Endodermal cell (in vitro differentiated cells): ENCODE data around the gene APOBEC3C. TPM values are rescaled to one million over a fixed set of nuclear protein-coding genes. Genes with fewer than 3 reads are reported as not detected.
"Not testable (repeated sequence)": the region's sequence is repeated elsewhere in the genome, so short reads cannot be mapped to it uniquely, and the experiment has no call there.

Experiments
- DNase-seq: peaks from one replicate; pipeline ENCODE4 v3.0.0-alpha.2; 2017
- H3K27ac ChIP-seq: 2 replicates; pipeline ENCODE4 v1.5.1; 2013; ENCODE audit warnings: mild to moderate bottlenecking, low read depth, low read length, moderate library complexity
- H3K27me3 ChIP-seq: 2 replicates; pipeline ENCODE4 v1.6.1; 2013; ENCODE audit warnings: mild to moderate bottlenecking, low read length, moderate library complexity; ENCODE audit not compliant: insufficient read depth, control insufficient read depth, poor library complexity, severe bottlenecking
- H3K36me3 ChIP-seq: 2 replicates; pipeline ENCODE4 v1.7.0; 2013; ENCODE audit warnings: mild to moderate bottlenecking, low read length, moderate library complexity; ENCODE audit not compliant: control insufficient read depth, insufficient read depth
- H3K4me1 ChIP-seq: one replicate; pipeline ENCODE4 v1.7.0; 2013; ENCODE audit warnings: low read length; ENCODE audit not compliant: control insufficient read depth, insufficient read depth
- H3K4me3 ChIP-seq: 2 replicates; pipeline ENCODE4 v1.5.1; 2013; ENCODE audit warnings: mild to moderate bottlenecking, low read length, moderate library complexity
- H3K9ac ChIP-seq: 2 replicates; pipeline ENCODE4 v1.6.1; 2013; ENCODE audit warnings: mild to moderate bottlenecking, low read length, moderate library complexity; ENCODE audit not compliant: poor library complexity, severe bottlenecking; ENCODE audit errors: extremely low read depth
- H3K9me3 ChIP-seq: 2 replicates; pipeline ENCODE4 v1.6.1; 2013; ENCODE audit warnings: mild to moderate bottlenecking, low read length, moderate library complexity; ENCODE audit not compliant: control insufficient read depth
- H3K27ac Mint-ChIP-seq: 2 replicates; pipeline ENCODE4 v1.8.0; 2020; ENCODE audit warnings: mixed read lengths
- H3K27me3 Mint-ChIP-seq: 2 replicates; pipeline ENCODE4 v1.8.0; 2021; ENCODE audit warnings: mild to moderate bottlenecking, mixed read lengths; ENCODE audit not compliant: insufficient read depth
- H3K36me3 Mint-ChIP-seq: 2 replicates; pipeline ENCODE4 v1.8.0; 2020; ENCODE audit warnings: low read depth, mixed read lengths
- H3K4me1 Mint-ChIP-seq: 2 replicates; pipeline ENCODE4 v1.8.0; 2020; ENCODE audit warnings: mixed read lengths
- H3K4me3 Mint-ChIP-seq: 2 replicates; pipeline ENCODE4 v1.8.0; 2020; ENCODE audit warnings: mild to moderate bottlenecking, moderate library complexity, mixed read lengths
- H3K9me3 Mint-ChIP-seq: 2 replicates; pipeline ENCODE4 v1.8.0; 2020; ENCODE audit warnings: mild to moderate bottlenecking, mixed read lengths
- CTCF ChIP-seq: fragments of 200-600 bp; sonication (generic); conservative IDR thresholded peaks from 2 replicates; pipeline ENCODE4 v1.5.0; 2021; ENCODE audit warnings: antibody characterized with exemption, mild to moderate bottlenecking
- WGBS, 2 experiments: methylation state at CpG; one replicate each; pipeline versions ENCODE4 v1.1.5 to v1.1.7; 2013; ENCODE audit warnings: missing lambda C conversion rate in 2 of 2, mixed read lengths in 1 of 2; ENCODE audit not compliant: insufficient coverage in 1 of 2, insufficient read length in 1 of 2; 5-methylcytosine and 5-hydroxymethylcytosine counted together
- total RNA-seq, 2 donors: library from RNA; stranded (reverse); fragmentation: NEBNext Ultra II Directional in 1 of 2; extraction: Animal tissue kit (Norgen Biotek cat#: 25700) in 1 of 2; gene quantifications; 2 replicates in 1 of 2; 3 replicates in 1 of 2; pipeline ENCODE4 v1.2.1, GENCODE V29; 2021

Gene APOBEC3C
- total RNA-seq, 2 donors from 2014 or later = 26.1 to 27.4 TPM

GRCh38 chr22:38984224-38984623, 29.8 kb upstream of the APOBEC3C start:
- H3K4me3 Mint-ChIP-seq = no peak overlapping the region
- H3K27ac ChIP-seq = no peak overlapping the region
- 96 to 100% methylated on average over 1 to 2 of the region's 2 CpGs for WGBS, 2 experiments
- no peak overlapping the region for H3K9ac ChIP-seq
- H3K4me1 Mint-ChIP-seq = no peaks in the 10 kb centered on the region
- H3K4me3 ChIP-seq = no peak overlapping the region
- H3K27me3 Mint-ChIP-seq = peaks cover 14% of the 10 kb centered on the region
- H3K4me1 ChIP-seq = no peaks in the 10 kb centered on the region
- no peak for DNase-seq
- TF ChIP-seq CTCF = no peak
- peaks cover 33% of the 10 kb centered on the region for H3K9me3 Mint-ChIP-seq
- H3K36me3 Mint-ChIP-seq = no peaks in the 10 kb centered on the region
- no peaks in the 10 kb centered on the region for H3K27me3 ChIP-seq
- H3K36me3 ChIP-seq = no peaks in the 10 kb centered on the region
- no peak overlapping the region for H3K27ac Mint-ChIP-seq
- no peaks in the 10 kb centered on the region for H3K9me3 ChIP-seq

- H3K4me1 Mint-ChIP-seq, H3K27ac ChIP-seq, H3K4me1 ChIP-seq, H3K36me3 Mint-ChIP-seq, H3K27ac Mint-ChIP-seq, H3K9ac ChIP-seq, H3K27me3 ChIP-seq, H3K4me3 ChIP-seq, H3K9me3 ChIP-seq, H3K4me3 Mint-ChIP-seq, H3K36me3 ChIP-seq: not testable (repeated sequence)
- H3K27me3 Mint-ChIP-seq = peaks cover 14% of the 10 kb centered on the region
- peak; percentile 72 for DNase-seq
- 87 to 100% methylated on average over 5 to 8 of the region's 9 CpGs for WGBS, 2 experiments
- H3K9me3 Mint-ChIP-seq = peaks cover 33% of the 10 kb centered on the region
These were observed 29.0 kb upstream of the APOBEC3C start for GRCh38 chr22:38984784-38985757.

- Mint-ChIP-seq H3K27ac (no peak overlapping the region), H3K27me3 (peaks cover 7% of the 10 kb centered on the region), H3K9me3 (peaks cover 31% of the 10 kb centered on the region), H3K36me3 (no peaks in the 10 kb centered on the region), H3K4me3 (no peak overlapping the region), H3K4me1 (no peaks in the 10 kb centered on the region)
- Histone ChIP-seq H3K27me3 (no peaks in the 10 kb centered on the region), H3K36me3 (no peaks in the 10 kb centered on the region), H3K9me3 (no peaks in the 10 kb centered on the region), H3K4me3 (no peak overlapping the region), H3K9ac (no peak overlapping the region), H3K4me1 (no peaks in the 10 kb centered on the region), H3K27ac (no peak overlapping the region)
- DNase-seq = no peak
- TF ChIP-seq CTCF = no peak
- WGBS, 2 experiments = 83 to 100% methylated on average over 2 to 3 of the region's 3 CpGs
These were observed 27.4 kb upstream of the APOBEC3C start for GRCh38 chr22:38986629-38987028.
